ENCODE results near the gene ZNF821. TPM values are rescaled to one million over a fixed set of nuclear protein-coding genes. Genes with fewer than 3 reads are reported as not detected.

The ZNF821 gene
- total and polyA plus RNA-seq, 10 donors: 7.9 to 15.9 (median 10.4) TPM

DNA sequence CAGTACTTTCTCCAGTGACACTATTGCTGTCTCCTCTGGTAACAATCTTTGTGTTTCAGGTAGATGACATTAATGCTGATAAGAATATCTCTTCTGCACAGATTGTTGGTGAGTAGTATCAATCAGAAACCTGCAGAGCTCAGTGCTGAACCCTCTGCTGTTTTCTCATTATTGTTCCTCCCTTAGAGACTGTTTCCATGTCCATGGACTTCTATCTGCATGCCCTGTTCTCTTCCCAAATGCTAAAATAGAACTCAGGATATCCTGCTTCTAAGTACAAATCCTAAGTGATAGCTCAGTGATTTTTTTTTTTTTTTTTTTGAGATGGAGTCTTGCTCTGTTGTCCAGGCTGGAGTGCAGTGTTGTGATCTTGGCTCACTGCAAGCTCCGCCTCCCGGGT, 40.7 kb upstream of the ZNF821 start:
- H3K27me3 ChIP-seq (replicated peaks in 1 of 7): no peaks in the 10 kb centered on the region
- intact Hi-C loops (cut with DNase I; ENCODE audit: low total_unique reads): no loop called here
- peaks cover 0 to 2% (median 0%) of the 10 kb centered on the region in 8 donors for H3K9me3 ChIP-seq
- no peak overlapping the region for H3K4me3 ChIP-seq
- WGBS, 5 donors: 88 to 96% (median 94%) methylated on average over 2 of the region's 2 CpGs
- peaks cover 11 to 100% (median 95%) of the 10 kb centered on the region in 6 donors for H3K36me3 ChIP-seq
- peak overlapping the region in 1 of 8 donors; percentile 24 for H3K27ac ChIP-seq
- DNase-seq: no peak
- TF ChIP-seq POLR2AphosphoS5 (IDR thresholded peaks at IDR 0.05) (no peak), POLR2A (IDR thresholded peaks at IDR 0.05) (no peak)
- TF ChIP-seq, protein P1, sequence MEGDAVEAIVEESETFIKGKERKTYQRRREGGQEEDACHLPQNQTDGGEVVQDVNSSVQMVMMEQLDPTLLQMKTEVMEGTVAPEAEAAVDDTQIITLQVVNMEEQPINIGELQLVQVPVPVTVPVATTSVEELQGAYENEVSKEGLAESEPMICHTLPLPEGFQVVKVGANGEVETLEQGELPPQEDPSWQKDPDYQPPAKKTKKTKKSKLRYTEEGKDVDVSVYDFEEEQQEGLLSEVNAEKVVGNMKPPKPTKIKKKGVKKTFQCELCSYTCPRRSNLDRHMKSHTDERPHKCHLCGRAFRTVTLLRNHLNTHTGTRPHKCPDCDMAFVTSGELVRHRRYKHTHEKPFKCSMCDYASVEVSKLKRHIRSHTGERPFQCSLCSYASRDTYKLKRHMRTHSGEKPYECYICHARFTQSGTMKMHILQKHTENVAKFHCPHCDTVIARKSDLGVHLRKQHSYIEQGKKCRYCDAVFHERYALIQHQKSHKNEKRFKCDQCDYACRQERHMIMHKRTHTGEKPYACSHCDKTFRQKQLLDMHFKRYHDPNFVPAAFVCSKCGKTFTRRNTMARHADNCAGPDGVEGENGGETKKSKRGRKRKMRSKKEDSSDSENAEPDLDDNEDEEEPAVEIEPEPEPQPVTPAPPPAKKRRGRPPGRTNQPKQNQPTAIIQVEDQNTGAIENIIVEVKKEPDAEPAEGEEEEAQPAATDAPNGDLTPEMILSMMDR (IDR thresholded peaks at IDR 0.05 in 8 of 11, conservative IDR thresholded peaks at IDR 0.05 in 3 of 11): no peak
- H3K4me1 ChIP-seq: peaks cover 0 to 54% (median 31%) of the 10 kb centered on the region in 6 donors

GRCh38 chr16:71923941-71924690, 40.1 kb upstream of the ZNF821 start:
- no peak for TF ChIP-seq POLR2A (IDR thresholded peaks at IDR 0.05)
- peak; percentile 5 to 26 (median 19) for TF ChIP-seq POLR2AphosphoS5 (IDR thresholded peaks at IDR 0.05)
- Histone ChIP-seq H3K27me3 (replicated peaks in 1 of 7) (no peaks in the 10 kb centered on the region), H3K4me1 (peaks cover 0 to 57% (median 34%) of the 10 kb centered on the region in 6 donors), H3K4me3 (no peak overlapping the region), H3K9me3 (peaks cover 0 to 8% (median 3%) of the 10 kb centered on the region in 8 donors), H3K36me3 (peaks cover 11 to 100% (median 96%) of the 10 kb centered on the region in 6 donors), H3K27ac (peak overlapping the region in 1 of 8 donors; percentile 24)
- intact Hi-C loops (cut with DNase I; ENCODE audit: low total_unique reads): no loop called here
- no peak for DNase-seq
- WGBS, 5 donors: 89 to 97% (median 92%) methylated on average over 10 of the region's 10 CpGs

DNA sequence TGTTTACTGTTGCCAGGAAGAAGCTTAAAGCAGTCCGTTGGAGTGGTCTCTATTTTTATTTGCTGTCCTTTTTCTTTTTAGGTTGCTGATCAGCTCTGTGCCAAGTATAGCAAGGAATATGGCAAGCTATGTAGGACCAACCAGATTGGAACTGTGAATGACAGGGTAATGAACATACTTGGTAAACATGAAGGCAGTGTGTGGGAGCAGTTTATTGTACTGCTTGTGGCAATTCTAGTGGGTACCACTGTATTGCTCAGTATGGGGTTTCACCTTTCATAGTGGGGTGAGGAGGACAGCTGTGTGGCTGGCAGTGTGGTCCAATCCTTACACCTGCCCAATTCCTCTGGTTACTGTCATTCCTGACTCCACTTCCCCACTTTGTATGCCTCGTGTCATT, 36.7 kb upstream of the ZNF821 start:
- no peaks in the 10 kb centered on the region for H3K27me3 ChIP-seq (replicated peaks in 1 of 7)
- peaks cover 7 to 100% (median 92%) of the 10 kb centered on the region in 6 donors for H3K36me3 ChIP-seq
- no peak for DNase-seq
- TF ChIP-seq POLR2A (IDR thresholded peaks at IDR 0.05): no peak
- TF ChIP-seq, protein P1 (IDR thresholded peaks at IDR 0.05 in 8 of 11, conservative IDR thresholded peaks at IDR 0.05 in 3 of 11): no peak
- TF ChIP-seq POLR2AphosphoS5 (IDR thresholded peaks at IDR 0.05): no peak
- no peak overlapping the region for H3K4me3 ChIP-seq
- no peak overlapping the region for H3K27ac ChIP-seq
- H3K9me3 ChIP-seq: peaks cover 0 to 8% (median 3%) of the 10 kb centered on the region in 8 donors
- H3K4me1 ChIP-seq: peaks cover 2 to 61% (median 45%) of the 10 kb centered on the region in 6 donors
- intact Hi-C loops (cut with DNase I; ENCODE audit: low total_unique reads): no loop called here
- 88 to 94% (median 90%) methylated on average over 2 of the region's 2 CpGs for WGBS, 5 donors

DNA sequence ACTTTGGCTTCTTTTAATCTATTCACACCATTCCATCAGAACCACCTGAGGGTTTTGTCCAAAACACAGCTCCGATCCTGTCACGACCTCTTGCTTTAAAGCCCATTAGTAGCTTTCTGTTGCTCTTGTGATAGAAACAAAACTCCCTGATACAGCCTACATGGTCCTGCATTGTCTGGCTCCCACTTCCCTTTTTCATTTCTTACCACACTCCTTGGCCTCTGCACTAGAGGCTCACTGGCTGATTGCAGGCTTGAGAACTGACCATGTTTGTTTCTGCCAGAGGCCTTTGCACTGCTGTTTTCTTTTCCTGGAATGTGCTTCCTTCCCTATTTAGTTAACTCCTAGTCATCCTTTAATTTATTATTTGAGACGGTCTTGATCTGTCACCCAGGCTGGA, 35.1 kb upstream of the ZNF821 start:
- Histone ChIP-seq H3K27ac (peak overlapping the region in 3 of 8 donors; percentile 3 to 46 (median 33)), H3K36me3 (peaks cover 7 to 93% (median 80%) of the 10 kb centered on the region in 6 donors), H3K9me3 (peaks cover 0 to 8% (median 3%) of the 10 kb centered on the region in 8 donors), H3K4me1 (peaks cover 13 to 70% (median 55%) of the 10 kb centered on the region in 6 donors), H3K27me3 (replicated peaks in 1 of 7) (no peaks in the 10 kb centered on the region), H3K4me3 (no peak overlapping the region)
- 47 to 83% (median 57%) methylated on average over 3 of the region's 3 CpGs for WGBS, 5 donors
- TF ChIP-seq, protein P1 (IDR thresholded peaks at IDR 0.05 in 8 of 11, conservative IDR thresholded peaks at IDR 0.05 in 3 of 11): no peak
- TF ChIP-seq POLR2A (IDR thresholded peaks at IDR 0.05) (no peak), POLR2AphosphoS5 (IDR thresholded peaks at IDR 0.05) (peak in 1 of 3 donors; percentile 51)
- DNase-seq: no peak
- intact Hi-C loops (cut with DNase I; ENCODE audit: low total_unique reads): no loop called here
